HCEC 1CT (cell line): Measurements from ENCODE around the gene PNMA1.

Experiments
- DNase-seq: peaks from one replicate; pipeline ENCODE4 v3.0.0-alpha.2; 2017

Gene PNMA1, protein sequence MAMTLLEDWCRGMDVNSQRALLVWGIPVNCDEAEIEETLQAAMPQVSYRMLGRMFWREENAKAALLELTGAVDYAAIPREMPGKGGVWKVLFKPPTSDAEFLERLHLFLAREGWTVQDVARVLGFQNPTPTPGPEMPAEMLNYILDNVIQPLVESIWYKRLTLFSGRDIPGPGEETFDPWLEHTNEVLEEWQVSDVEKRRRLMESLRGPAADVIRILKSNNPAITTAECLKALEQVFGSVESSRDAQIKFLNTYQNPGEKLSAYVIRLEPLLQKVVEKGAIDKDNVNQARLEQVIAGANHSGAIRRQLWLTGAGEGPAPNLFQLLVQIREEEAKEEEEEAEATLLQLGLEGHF

DNA sequence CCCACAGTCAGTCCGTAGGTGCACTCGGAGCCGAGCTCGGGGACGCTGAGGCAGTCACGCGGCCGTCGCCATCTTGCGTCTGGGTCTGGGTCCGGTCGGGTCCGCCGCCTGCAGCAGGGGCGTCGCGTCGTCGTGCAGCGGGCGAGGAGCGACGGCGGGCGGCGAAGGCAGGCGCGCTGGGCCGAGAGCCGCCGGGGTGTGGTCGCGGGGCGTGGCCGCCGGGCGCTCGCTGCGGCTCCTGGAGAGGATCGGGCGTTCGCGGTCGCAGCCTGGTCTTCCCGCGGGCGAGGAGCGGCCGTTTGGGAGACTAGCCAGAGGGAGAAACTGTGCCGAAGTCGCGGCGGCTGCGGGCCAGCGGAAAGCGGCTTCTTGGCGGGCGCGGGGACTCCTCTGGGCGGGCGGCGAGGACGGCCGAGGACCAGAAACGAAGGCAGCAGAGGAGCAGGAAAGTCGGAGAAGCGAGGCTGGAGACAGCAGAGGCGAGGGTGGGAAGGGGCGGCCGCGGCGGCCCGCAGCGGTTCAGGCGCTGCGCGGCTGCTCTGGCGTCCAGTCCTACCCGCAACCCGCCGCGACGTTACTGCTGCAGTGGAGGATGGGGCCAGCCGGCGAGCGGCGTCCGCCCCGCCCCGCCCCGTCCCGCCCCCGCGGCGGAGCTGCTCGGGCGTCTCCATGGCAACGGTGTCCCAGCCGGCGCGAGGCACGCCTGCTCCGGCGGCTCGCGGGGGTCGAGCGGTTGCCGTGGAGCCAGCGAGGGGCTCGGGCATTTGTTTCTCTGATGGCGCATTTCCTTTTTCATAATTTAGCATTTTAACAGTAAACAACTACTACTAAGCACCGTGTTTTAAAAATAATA lies at the start of gene PNMA1:
Gene PNMA1, minus strand, starts transcription at position 582 of the 853 bp plus-strand sequence. CDS start 745 bp downstream, outside the sequence.
- peak; percentile 81 for DNase-seq

DNA sequence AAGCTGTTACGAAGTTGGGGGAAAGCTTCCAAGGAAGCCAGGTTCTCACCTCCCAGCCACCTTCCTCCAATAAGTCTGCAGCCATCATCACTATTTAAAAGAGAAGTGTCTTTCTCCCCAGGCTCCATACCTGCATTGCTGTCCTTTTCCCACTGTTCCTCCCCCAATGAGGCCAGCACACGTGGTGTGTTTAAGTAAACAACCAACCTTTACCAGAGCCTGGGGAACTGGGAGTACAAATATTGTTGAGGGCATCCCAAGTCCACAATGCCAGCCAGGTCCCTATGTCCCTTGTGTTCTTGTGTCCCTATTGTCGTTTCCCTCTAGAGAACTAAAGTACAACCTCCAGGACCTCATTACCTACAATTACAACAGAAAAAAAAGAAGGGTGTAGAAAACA lies 49.2 kb upstream of the PNMA1 start:
- DNase-seq, result no peak

DNA sequence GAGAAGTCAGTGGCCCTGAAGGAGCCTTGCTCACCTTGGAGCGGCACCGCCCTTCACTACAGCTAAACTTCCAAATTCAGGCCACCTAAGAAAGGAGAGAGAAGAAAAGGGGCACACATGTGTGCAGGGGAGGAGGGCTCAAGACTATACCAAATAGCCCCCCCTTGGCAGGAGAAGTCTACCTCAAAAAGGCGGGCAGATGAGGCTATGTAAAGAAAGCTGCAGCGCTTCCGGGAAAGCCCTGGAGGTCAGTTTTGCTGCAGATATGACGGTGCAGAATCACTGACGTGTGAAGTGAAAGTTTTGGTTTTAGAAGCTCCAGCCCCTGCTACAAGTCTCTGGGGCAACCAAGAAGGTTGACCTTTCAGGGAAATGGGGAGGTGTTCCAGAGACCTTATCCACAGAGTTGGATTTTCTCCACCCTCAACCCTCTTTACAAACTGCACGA lies 48.2 kb upstream of the PNMA1 start:
- DNase-seq, result no peak

DNA sequence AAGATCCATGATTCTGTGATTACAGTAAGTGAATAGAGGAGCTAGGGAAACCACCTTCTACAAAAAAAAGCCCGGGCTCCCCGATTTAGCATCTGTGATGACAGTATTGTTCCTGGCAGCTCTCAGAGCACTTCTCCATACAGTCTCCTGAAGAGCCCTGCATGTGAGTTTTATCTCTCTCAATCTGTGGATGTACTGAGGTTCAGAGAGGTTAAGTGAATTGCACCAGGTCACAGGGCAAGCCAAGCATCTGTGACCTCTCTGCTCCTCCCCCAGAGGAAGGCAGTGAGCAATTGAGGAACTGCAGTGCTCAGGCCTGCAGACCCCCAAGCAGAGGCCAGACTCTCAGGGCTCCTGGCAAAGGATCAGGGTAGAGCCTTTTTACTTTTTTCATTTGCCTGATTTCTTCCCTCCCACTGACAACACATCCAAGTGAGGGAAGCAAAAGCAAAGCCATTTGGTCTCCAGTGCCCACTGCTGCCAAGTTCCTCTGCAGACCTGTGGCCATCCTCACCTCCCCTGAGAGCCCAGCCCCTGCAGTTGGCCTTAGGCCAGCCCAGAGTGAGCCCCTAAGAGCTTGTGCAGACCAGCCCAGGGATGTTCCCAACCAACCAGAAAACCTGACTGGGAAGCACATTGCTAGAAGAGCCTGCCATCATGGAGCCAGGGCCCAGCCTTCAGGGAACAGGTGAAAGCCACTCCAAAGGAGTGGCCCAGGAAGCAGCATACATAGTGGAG lies 47.6 kb upstream of the PNMA1 start:
- no peak for DNase-seq

GRCh38 chr14:73760598-73761586 lies 46.7 kb upstream of the PNMA1 start:
- DNase-seq, result no peak

GRCh38 chr14:73759714-73760597 lies 45.8 kb upstream of the PNMA1 start:
- DNase-seq, result peak; percentile 99

GRCh38 chr14:73759183-73759713 lies 45.1 kb upstream of the PNMA1 start:
- DNase-seq, result peak; percentile 42

DNA sequence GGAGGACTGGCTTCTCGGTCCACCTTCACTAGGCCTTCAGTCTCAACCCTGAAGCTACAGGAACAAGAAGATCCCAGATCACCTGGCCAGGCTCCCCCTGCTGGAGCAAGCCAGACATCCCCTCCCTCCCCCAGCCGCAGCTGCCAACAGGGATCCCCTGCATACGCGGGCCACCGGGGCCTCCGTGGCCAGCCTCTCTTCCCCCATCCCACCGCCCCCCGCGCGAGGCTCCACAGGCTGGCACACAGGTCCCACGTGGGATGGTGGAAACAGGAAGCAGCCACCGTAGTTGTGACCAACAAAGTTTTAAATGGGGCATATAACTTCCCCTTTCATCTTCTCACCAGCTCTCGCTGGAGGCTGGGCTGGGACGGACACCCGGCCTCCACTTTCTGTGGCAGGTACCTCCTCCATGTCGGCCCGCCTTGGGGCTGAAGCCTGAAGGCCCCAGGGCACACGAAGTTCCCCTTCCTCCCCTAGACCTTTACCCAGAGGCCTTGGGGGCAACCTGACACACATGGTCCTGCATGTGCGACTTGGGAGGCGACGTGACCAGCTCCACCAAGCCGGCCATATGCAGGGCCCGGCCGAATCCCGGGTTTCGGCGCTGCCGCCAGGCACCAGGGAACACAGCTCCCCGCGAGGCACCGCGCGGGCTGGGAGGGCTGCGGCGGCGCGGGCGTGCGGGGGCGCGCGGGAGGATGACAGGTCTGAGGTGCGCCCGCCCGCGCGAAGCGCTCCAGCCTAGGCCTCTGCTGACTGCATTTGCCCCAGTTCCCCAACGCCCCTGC lies 44.4 kb upstream of the PNMA1 start:
- peak; percentile 49 for DNase-seq

DNA sequence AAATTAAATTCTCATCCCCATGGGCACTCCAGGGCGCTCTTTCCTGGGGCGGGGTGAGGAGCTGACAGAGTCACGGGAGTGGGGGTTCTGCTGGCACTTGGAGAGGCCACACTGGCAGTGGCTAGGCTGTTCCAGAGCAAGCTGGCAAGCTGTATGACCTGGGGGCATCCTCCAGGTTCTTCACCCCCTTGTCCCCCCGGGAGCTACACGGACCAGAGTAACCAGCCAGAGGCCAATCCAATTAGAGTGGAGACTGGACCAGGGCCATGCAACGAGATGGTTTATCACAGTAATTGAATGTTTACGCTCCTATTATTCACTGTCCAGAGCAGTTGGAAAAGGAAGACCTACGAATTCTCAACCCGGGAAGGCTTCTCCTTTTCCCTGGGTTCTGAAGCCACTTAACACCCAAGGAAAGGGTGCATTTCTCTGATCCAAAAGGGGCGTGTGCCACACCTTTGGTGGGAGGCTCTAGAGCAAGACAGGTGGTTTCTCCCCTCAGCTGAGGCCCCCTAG lies 43.8 kb upstream of the PNMA1 start:
- DNase-seq, result no peak

GRCh38 chr14:73757381-73757780 lies 43.2 kb upstream of the PNMA1 start:
- no peak for DNase-seq

- DNase-seq, result no peak
These were observed 41.3 kb upstream of the PNMA1 start for GRCh38 chr14:73755434-73756014.

DNA sequence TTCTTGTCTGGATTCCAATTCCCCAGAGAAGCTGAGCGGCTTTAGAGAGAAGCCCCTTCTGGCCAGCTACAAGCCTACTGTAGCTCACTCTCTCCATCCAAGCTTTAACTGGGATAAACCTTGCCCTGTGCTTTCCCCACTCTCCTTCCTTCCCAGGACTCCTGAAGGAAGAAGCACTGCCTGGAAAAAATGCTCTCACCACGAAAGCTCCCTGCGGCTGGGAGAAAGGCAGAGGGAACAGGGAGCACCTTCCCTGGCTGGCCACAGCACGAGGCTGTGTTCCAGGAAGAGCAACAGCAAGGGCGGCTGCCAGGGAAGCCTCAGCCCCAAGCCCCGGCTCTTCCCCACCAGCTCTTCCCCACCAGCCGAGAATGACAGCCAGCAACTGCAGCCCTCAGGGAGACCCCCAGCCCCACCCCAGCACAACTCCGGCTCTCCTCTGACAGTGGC lies 40.8 kb upstream of the PNMA1 start:
- DNase-seq, result peak; percentile 51

- DNase-seq, result peak; percentile 51
These were observed 40.0 kb upstream of the PNMA1 start for GRCh38 chr14:73753887-73754795.

DNA sequence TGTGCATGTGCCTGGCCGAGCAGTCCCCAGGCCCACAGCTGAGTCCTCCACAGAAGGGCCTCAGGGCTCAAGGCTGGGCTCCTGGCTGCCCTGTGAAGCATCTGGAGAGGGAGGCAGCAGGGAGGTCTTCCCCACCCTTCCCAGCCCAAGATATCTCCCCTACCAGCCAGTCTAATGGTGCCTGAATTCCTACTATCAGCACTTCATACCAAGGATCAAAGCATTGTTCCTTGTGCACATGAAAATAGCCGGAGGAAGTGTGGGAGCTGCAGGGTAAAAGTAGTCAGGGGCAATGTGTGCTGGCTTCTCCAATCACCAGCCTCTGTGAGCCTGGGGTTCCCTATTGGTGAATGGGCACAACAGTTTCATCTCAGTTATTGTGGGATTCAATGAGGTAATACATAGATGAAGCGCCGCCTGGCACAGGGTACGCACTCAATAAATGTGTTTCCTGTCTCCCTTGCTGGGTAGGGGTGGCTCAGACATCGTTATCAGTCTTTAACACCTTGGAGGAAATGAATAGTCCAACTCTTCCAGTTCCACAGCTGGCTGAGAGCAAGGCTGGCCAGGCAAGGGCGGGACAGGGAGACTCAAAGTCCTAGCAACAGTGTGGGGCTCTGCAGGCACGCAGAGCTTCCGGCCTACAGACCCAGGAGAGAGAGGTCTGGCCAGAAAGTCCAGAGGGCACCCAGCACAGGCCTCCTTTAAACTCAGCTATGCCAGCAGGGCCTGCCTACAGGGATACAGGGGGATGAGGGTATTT lies 39.1 kb upstream of the PNMA1 start:
- DNase-seq, result no peak

- no peak for DNase-seq
These were observed 38.3 kb upstream of the PNMA1 start for GRCh38 chr14:73752297-73752992.

DNA sequence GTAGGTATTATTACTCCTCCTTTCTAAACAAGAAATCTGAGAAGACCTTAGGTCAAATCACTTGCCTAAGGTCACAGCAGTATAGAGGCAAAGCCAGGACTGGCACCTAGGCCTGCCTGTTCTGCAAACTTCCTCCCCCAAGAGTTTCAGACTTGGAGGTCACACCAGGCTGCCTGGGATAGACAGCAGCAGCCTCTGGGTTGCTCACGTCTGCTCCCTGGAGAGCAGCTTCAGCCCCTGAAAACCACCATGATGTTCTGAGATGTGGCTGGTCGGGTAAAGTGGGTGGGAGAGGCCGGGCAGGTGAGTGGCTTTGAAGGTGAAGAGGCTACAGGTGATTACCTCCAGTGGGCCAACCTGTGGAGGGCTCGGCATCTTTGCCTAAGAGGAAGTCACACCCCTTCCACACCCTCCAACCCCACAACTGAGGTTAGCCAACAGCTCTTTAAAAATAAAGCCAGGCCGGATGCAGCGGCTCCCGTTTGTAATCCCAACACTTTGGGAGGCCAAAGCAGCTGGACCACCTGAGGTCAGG lies 37.0 kb upstream of the PNMA1 start:
- no peak for DNase-seq
